GM18499 (cell line): Measurements from ENCODE around the gene AVP.

Experiments used
- ATAC-seq: cut with Tn5 transposase; IDR thresholded peaks from one replicate; pipeline ENCODE4 v1.9.1; 2021; ENCODE audit warnings: moderate number of reproducible peaks; ENCODE audit not compliant: insufficient read depth, unreplicated experiment

The AVP gene

GRCh38 chr20:3111507-3111906, 27.0 kb upstream of the AVP start:
- ATAC-seq = no peak

GRCh38 chr20:3109350-3110302, 25.1 kb upstream of the AVP start:
- no peak for ATAC-seq

DNA sequence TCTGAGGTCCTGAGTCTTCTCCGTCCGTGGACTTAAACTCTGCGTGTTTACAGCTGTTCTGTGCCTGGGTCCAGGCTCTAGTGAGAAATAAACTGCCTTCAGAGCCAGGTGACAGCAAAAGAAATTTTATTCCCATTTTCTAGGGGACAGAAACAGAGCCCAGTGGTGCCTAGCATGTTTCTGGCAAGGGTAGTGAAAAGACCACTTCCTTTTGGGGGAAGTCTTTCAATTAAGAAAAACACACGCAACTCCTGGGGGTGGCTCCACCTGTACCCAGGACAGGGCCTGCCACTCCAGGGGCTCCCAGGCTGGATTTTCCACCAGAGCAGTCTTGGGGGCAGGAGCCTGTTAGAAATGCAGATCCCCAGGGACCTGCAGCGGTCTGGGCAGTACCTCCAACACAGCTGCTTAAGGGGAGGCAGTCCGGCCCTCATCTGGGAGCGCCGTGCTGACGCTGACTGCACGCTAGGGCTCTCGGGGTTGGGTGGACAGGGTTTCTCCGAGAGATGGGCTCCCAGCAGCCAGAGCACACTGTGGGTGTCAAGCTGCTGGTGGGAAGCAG, 23.0 kb upstream of the AVP start:
- ATAC-seq = no peak

DNA sequence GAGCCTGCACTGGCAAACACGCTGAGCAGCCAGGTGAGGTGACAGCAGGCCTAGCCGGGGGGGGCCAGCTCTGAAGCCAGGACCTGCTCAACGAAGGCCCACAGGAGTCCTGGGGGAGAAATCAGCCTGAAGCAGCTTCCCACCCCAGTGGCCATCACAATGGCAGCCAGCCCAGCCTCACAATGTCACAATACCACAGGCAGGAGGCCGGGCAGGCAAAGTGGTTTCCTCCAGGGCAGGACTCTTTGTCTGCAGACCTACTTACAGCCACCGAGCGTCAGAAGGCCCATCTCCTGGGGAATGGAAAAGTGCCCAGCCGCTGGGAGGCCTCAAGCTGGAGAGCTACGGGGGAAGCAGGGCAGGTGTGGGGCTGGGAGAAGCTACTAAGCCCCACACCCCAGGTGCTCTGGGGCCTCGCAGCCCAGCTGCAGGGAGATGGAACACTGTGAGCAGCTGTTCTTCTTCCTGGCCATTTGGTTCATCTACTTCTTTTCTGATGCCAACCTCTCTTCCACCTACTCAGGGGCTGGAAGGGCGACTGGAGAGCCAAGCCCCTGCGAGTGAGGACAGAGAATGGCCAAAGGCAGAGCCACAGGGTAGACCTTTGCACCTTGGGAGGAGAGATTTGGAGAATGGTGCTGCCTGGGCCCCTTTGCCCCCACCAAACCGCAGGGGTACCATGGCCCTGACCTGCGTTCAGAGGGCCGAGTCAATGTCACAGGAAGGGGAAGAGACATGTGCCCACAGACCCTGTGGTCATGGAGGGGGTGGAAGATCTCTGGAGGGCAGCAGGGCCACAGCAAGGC, 22.3 kb upstream of the AVP start:
- no peak for ATAC-seq

- no peak for ATAC-seq
Measured at GRCh38 chr20:3106185-3106584, 21.7 kb upstream of the AVP start.

DNA sequence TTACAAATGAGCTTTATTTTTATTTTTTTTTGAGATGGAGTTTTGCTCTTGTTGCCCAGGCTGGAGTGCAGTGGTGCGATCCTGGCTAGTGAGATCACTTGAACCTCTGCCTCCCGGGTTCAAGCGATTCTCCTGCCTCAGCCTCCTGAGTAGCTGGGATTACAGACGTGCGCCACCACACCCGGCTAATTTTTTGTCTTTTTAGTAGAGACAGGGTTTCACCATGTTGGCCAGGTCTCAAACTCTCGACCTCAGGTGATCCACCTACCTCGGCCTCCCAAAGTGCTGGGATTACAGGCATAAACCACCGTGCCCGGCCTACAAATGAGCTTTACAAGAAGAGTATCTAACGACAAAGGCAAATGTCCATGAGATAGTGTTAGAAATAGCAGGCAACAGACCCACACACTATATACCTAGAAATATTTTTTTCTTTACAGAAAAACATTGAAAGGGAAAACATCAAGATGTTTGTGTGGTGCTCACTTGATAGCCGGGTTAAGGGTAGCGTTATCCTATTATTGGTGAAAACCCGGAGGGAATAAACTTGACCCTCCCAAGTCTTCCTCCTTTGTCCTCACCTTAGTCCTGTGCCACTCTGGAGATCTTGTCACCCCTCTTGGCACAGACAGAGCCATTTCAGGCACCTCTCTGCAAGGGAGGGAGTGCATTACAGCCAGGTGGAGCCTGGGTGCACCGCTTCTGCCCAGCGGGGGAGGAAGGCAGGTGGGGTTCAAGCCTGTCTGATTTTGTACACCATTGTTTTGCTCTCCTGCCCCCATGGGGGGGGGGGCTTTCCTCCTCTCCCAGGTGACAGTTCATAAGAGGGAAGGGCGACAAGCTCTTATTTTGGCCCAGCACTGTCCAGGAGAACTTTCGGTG, 21.0 kb upstream of the AVP start:
- ATAC-seq = no peak

- ATAC-seq = no peak
Measured at GRCh38 chr20:3103369-3104032, 19.0 kb upstream of the AVP start.

DNA sequence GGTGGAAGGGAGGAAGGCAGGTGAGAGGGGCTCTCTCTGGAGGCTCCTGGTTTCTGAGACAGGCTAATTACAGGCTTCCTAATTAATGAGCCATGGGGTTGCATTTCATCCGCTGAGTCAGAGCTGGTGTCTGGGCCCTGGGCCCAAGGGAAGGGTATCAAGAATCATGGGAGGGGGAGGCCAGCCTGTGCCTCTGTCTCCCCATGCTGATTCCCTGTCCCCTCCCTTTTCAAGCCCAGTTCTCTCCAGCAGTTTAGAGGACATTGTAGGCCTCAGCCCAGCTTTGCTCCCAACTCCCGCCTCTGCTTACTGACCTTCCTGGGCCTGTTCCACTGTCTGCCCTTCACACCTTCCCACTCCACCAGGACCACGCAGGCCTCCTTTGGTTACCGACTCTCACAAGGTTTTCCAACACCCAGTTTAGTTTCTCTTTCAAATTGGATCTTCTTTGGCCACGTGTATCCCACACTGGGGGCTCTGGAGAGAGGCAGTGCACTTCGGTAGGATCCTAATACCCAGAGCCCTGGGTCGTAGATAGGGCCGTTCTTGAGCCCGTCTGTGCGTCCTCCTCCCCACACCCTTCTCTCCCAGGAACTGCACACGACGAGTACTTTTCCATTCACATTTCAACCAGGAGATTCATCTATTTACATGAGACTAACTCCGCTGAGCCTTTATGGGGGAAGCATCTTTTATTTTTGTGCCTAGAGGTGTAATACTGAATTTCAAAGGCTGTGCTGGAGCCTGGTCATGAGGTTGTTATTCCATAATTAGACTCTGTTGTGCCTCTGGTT, 18.2 kb upstream of the AVP start:
- no peak for ATAC-seq

DNA sequence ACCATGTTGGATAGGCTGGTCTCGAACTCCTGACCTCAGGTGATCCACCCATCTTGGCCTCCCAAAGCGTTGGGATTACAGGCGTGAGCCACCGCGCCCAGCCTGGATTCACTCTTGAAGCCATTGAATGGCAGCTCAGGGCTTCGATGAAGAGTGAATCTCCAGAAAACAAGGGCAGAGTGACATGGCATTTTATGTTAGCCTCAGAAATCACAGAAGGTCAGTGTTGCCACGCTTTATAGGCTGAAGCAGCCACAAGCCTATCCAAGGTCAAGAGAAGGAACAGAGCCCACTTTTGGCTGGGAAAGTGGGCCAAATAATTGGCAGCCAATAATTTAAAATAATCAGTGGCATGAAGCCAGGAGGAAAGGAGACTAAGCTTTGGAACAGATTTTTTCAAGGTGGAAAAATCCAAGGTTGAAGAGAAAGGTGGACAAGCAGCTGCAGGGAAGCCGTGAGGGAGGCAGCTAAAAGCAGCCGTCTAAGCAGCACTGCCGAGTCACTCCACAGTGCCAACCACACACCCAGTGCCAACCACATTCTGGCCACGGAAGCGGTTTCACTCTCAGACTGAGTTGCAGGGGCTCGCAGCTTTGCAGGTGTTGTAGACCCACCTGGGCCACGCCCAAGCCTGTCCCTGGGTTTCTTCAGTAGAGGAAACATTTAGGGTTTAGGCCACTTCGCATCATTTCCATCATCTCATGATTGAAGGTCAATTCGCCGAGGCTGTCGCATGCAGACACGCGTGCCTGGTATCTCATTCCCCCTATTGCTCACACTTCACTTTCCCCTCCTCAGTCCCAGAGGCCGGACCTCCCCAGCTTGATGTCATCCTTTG, 17.4 kb upstream of the AVP start:
- ATAC-seq = no peak

- no peak for ATAC-seq
Measured at GRCh38 chr20:3101251-3101650, 16.7 kb upstream of the AVP start.

DNA sequence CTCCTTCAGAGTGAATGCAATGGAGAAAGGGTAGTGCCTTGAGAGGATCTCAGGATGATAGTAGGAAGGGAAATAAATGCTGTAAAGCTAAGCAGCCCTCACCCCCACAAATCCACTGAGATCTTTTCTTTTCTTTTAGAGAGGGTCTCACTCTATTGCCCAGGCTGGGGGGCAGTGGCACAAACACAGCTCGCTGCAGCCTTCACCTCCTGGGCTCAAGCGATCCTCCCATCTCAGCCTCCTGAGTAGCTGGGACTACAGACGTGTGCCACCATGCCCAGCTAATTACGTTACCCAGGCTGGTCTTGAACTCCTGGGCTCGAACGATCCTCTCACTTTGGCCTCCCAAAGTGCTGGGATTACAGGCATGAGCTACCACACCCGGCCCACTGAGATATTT, 16.0 kb upstream of the AVP start:
- ATAC-seq = no peak

DNA sequence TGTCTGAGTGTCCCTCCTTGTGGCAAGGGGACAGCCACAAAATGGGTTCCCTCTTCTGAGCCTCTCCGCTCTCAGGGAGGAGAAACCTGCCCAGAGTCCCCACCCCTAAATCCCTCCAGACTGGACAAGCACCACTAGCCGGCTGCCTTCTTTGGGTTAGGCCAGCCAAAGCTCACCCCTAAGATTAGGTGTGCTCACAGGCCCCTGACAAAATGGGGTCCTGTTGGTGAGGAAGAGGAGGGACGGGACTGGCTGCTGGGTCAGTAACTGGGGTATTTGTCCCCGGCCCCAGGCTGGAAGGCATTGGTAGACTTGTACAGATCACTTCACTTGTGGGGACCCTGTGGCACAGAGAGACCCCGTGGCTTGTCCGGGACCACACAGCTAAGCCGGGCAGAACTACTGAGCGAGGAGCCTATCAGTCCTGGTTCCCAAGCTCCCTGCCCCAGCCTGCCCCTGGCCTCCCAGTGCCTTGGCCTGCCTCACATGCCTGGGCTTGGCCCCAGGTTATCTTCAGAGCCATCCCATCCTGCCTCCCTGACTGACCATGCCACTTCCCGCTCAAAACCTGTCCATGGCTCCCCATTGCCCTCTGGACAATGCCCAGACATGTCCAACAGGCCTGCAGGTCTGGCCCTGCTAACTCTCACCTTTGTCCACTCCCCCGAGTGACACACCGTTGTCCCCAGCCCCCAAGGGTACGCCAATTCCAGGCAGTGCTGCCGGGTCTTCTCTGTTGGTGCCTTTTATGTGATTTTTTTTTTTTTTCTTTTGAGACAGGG, 10.5 kb upstream of the AVP start:
- ATAC-seq = no peak

DNA sequence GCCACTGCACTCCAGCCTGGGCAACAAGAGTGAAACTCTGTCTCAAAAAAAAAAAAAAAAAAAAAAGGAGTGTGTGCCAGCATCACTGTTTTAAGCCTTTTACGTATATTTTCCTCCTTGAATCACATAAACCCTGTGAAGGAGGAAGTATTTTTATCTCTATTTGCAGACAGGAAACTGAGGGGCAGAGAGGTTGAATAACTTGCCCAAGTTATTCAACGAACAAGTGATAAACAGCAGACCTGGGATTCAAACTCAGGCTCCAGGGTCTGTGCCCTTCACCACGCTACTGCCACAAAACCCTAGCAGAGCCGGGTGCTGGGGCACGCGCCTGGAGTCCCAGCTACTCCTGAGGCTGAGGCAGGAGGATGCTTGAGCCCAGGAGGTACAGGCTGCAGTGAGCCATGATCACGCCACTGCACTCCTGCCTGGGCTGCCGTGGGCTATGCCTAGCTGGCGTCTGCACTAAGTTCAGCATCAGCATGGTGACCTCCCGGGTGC, 9.4 kb upstream of the AVP start:
- ATAC-seq = no peak

DNA sequence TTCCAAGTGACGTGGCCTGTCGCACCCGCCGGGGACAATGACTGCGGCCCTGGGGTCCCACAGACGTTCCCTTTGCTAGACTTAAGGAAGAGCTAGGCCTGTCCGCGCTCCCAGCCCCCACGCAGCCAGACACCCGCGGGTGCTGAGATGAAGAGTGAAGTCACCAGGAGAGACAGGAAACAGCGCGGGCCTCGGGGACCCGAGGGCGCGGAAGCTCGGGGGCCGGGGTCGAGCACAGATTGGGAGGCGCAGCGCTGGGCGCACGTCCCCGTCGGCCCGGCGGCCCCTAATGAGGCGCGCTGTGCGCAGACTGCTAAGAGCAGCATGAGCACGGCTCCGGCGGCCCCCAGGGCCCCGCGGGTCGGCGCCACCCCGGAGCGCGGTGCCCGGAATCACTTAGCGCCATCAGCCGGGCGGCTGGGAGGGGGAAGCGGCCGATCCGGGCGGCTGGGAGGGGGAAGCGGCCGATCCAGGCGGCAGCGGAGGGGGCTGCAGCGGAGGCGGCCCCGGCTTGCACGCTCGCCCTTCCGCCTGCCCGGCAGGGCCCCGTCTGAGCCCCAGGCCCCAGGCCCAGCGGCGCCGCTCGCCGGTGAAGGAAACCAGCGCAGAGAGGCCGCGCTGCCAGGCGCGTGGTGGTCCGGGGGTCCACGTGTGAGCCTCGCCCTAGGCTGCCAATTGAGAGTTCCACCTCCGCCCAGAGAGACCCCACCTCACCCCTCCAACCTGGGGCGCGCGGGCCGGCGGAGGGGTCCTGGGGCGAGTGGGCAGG, 8.3 kb upstream of the AVP start:
- ATAC-seq = no peak

DNA sequence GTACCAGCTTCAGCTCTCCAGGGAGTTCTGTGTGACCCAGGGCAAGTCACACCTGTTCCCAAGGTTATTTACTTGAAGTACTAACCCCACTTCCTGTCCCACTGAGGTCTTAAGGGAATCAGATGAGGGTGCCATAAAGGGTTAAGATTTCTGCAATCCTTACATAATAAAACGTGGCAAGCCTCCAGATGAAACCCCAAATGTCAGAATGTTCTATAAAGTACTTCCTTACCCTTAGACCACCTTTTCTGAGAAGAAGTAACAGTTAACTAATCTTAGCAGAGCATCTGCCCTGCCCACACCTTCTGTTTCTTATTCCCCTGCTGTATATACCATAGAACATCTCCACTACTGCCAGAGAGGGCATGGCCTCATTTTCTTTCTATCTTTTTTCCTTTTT, 6.0 kb upstream of the AVP start:
- ATAC-seq = no peak

DNA sequence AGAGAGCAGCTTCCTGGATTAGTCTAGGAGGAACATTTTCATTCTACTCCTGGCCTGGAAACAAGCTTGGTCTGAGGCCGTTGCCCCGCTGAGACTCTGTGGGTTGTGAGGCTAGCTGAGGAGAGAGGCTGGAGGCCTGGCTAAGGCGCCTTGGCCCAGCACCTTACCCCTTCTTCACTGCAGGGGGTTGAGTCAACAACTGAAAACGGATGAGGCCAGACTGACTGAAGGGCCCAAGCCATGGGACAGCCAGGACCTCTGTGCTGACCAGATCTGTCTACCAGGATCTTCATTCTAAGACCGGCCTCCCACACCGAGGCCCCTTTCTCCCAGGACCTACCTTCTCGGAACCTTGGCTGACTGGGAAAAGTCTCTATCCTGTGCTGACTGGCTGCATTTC, 3.5 kb upstream of the AVP start:
- no peak for ATAC-seq
